ENCODE data around the gene ETFBKMT. TPM values are rescaled to one million over a fixed set of nuclear protein-coding genes. Genes with fewer than 3 reads are reported as not detected.

ETFBKMT gene
- total and polyA plus RNA-seq, 2 of the 13 experiments (the other 11 are each of a cell fraction or from before 2014, with no cell fraction given) = 0.62 to 0.93 TPM

DNA sequence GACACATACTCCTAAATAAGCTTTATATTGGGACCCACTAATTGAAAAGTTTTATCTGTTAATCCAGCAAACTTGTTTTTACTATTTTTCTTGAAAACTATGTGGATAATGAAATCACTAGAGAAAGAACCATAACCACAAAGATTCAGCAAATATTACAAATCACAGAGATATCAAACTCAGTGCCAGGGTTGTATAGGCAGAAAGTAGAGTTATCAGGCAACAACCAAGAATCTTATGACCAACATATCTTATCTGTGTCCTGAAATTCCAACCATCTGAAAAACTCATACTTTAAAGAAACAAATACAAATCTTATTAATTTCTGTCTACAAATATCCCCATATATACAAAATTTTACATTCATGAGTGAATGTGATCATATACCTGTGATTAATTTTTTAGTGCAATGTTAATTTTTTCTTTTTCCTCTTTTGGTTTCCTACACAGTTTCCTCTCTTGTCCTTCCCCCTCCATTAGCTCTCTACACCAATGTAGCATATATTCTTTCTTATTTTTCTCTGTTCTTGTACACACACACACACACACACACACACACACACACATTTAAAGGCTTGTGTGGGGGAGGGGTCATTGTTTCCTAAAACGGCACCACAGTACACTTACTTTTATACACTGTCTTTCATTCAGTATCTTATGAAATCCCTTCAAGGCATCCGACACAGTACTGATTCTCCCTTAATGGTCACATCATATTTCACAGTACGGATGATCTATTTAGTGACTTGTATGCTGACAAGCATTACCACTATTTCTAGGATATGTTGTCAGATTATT lies 50.7 kb downstream of the ETFBKMT start:
- H3K9ac ChIP-seq (ENCODE audit: insufficient read depth, low read depth, low read length) = no peak overlapping the region
- no peak overlapping the region for H2AFZ ChIP-seq (ENCODE audit: low read length)
- no peaks in the 10 kb centered on the region for H3K36me3 ChIP-seq (replicated peaks in 1 of 2; ENCODE audit: control insufficient read depth in 1 of 2, insufficient read depth in 2 of 2, low read length in 2 of 2)
- no peaks in the 10 kb centered on the region for H3K27me3 ChIP-seq (ENCODE audit: control insufficient read depth in 1 of 2, insufficient read depth in 2 of 2, low read length in 2 of 2)
- in situ Hi-C loops (cut with HindIII; ENCODE audit: extremely low pct_ligation_motif_present, low pct_unique_long_range_greater_than_20kb) = no loop called here
- FAIRE-seq (no peak), ATAC-seq (no peak), DNase-seq (ENCODE audit: low spot score) (no peak)
- no peaks in the 10 kb centered on the region for H4K20me1 ChIP-seq (ENCODE audit: insufficient read depth, low read length)
- H3K9me3 ChIP-seq (ENCODE audit: low read length) = no peaks in the 10 kb centered on the region
- CTCF ChIA-PET (ENCODE audit: low intra/inter-chr PET ratio, low total read pairs) = no interaction called here
- no peak overlapping the region for H3K4me2 ChIP-seq (ENCODE audit: low read depth, low read length)
- WGBS (ENCODE audit: low lambda C conversion rate) = 87% methylated on average over 3 of the region's 3 CpGs
- no peak overlapping the region for H3K4me3 ChIP-seq (replicated peaks in 1 of 3; ENCODE audit: insufficient read depth in 1 of 3, low read depth in 2 of 3, low read length in 3 of 3)
- H3K27ac ChIP-seq (ENCODE audit: extremely low read length, insufficient read depth, low read length) = no peak overlapping the region
- POLR2A ChIA-PET = no interaction called here
- H3K4me1 ChIP-seq (ENCODE audit: insufficient read depth, low read length) = peaks cover 13% of the 10 kb centered on the region
- H3K79me2 ChIP-seq (ENCODE audit: insufficient read depth, low read length) = no peaks in the 10 kb centered on the region
- no TSS peak for BruUV-seq (replicated peaks)
- intact Hi-C loops (cut with micrococcal nuclease; ENCODE audit: unreplicated experiment) = loop anchor here (5.0 kb wide), 1 partner anchor 37 kb away; no protein-coding TSS in a partner anchor
- TF ChIP-seq, protein P1, sequence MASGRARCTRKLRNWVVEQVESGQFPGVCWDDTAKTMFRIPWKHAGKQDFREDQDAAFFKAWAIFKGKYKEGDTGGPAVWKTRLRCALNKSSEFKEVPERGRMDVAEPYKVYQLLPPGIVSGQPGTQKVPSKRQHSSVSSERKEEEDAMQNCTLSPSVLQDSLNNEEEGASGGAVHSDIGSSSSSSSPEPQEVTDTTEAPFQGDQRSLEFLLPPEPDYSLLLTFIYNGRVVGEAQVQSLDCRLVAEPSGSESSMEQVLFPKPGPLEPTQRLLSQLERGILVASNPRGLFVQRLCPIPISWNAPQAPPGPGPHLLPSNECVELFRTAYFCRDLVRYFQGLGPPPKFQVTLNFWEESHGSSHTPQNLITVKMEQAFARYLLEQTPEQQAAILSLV (CRISPR knock-in tag; IDR thresholded peaks at IDR 0.05; ENCODE audit: borderline replicate concordance) = no peak
- TF ChIP-seq RARA (CRISPR knock-in tag; IDR thresholded peaks at IDR 0.05) = no peak
- TF ChIP-seq EP300 (IDR thresholded peaks at IDR 0.05; ENCODE audit: low read depth in 2 of 2, low read length in 2 of 2) = no peak
- TF ChIP-seq EP300 (CRISPR knock-in tag; IDR thresholded peaks at IDR 0.05; ENCODE audit: borderline replicate concordance) = no peak
- TF ChIP-seq PHF21A (CRISPR knock-in tag; IDR thresholded peaks at IDR 0.05) = no peak
- TF ChIP-seq, protein P2, sequence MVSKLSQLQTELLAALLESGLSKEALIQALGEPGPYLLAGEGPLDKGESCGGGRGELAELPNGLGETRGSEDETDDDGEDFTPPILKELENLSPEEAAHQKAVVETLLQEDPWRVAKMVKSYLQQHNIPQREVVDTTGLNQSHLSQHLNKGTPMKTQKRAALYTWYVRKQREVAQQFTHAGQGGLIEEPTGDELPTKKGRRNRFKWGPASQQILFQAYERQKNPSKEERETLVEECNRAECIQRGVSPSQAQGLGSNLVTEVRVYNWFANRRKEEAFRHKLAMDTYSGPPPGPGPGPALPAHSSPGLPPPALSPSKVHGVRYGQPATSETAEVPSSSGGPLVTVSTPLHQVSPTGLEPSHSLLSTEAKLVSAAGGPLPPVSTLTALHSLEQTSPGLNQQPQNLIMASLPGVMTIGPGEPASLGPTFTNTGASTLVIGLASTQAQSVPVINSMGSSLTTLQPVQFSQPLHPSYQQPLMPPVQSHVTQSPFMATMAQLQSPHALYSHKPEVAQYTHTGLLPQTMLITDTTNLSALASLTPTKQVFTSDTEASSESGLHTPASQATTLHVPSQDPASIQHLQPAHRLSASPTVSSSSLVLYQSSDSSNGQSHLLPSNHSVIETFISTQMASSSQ (IDR thresholded peaks at IDR 0.05; ENCODE audit: low read depth) = no peak
- TF ChIP-seq, protein P2 (CRISPR knock-in tag; IDR thresholded peaks at IDR 0.05; ENCODE audit: borderline replicate concordance) = no peak
- no peak for TF ChIP-seq GTF3A (CRISPR knock-in tag; conservative IDR thresholded peaks at IDR 0.05)
- TF ChIP-seq TEAD2 (CRISPR knock-in tag; IDR thresholded peaks at IDR 0.05) = no peak
- TF ChIP-seq, protein P3, sequence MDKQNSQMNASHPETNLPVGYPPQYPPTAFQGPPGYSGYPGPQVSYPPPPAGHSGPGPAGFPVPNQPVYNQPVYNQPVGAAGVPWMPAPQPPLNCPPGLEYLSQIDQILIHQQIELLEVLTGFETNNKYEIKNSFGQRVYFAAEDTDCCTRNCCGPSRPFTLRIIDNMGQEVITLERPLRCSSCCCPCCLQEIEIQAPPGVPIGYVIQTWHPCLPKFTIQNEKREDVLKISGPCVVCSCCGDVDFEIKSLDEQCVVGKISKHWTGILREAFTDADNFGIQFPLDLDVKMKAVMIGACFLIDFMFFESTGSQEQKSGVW (CRISPR knock-in tag; IDR thresholded peaks at IDR 0.05; ENCODE audit: borderline replicate concordance) = no peak
- TF ChIP-seq U2AF2 (IDR thresholded peaks at IDR 0.05; ENCODE audit: low read depth, low read length) = no peak
- no peak for TF ChIP-seq CERS6 (CRISPR knock-in tag; IDR thresholded peaks at IDR 0.05)
- TF ChIP-seq SRSF4 (IDR thresholded peaks at IDR 0.05; ENCODE audit: low read depth, low read length, poor library complexity, severe bottlenecking) = no peak
- no peak for TF ChIP-seq DZIP1 (CRISPR knock-in tag; IDR thresholded peaks at IDR 0.05)
